Activated naive CD8-positive, alpha-beta T cell treated with anti-CD3 and anti-CD28 coated beads, Interleukin-2, amount 50 U/mL, for 24 hours (primary cell): ENCODE data around the gene CEP290.
"Not testable (repeated sequence)": the region's sequence is repeated elsewhere in the genome, so short reads cannot be mapped to it uniquely, and the experiment has no call there.

Source experiments
- ATAC-seq: fragments of 150-1000 bp; cut with Tn5 transposase; one replicate; pipeline ENCODE4 v1.10.0; 2021
- DNase-seq: peaks from one replicate; pipeline ENCODE4 v3.0.0; 2021
- H3K27ac Mint-ChIP-seq: one replicate; pipeline ENCODE4 v1.8.0; 2021; ENCODE audit warnings: mild to moderate bottlenecking, mixed read lengths
- H3K27me3 Mint-ChIP-seq: one replicate; pipeline ENCODE4 v1.8.0; 2021; ENCODE audit warnings: mixed read lengths
- H3K36me3 Mint-ChIP-seq: one replicate; pipeline ENCODE4 v1.8.0; 2021; ENCODE audit warnings: low read depth, mixed read lengths
- H3K4me1 Mint-ChIP-seq: one replicate; pipeline ENCODE4 v1.8.0; 2021; ENCODE audit warnings: mixed read lengths
- H3K4me3 Mint-ChIP-seq: one replicate; pipeline ENCODE4 v1.8.0; 2021; ENCODE audit warnings: mild to moderate bottlenecking, moderate library complexity, mixed read lengths
- H3K9me3 Mint-ChIP-seq: one replicate; pipeline ENCODE4 v1.8.0; 2021; ENCODE audit warnings: mixed read lengths

Gene CEP290

GRCh38 chr12:88037770-88038169 is 104.1 kb downstream of the CEP290 start:
- peaks cover 32% of the 10 kb centered on the region for H3K36me3 Mint-ChIP-seq
- peak overlapping the region; percentile 49 for H3K4me3 Mint-ChIP-seq
- peaks cover 54% of the 10 kb centered on the region for H3K4me1 Mint-ChIP-seq
- H3K27ac Mint-ChIP-seq: no peak overlapping the region
- no peak for ATAC-seq
- no peaks in the 10 kb centered on the region for H3K9me3 Mint-ChIP-seq
- no peaks in the 10 kb centered on the region for H3K27me3 Mint-ChIP-seq
- no peak for DNase-seq

GRCh38 chr12:88036353-88036965 is 105.4 kb downstream of the CEP290 start:
- Mint-ChIP-seq H3K36me3 (peaks cover 32% of the 10 kb centered on the region), H3K4me3 (peak overlapping the region; percentile 96), H3K4me1 (peaks cover 54% of the 10 kb centered on the region), H3K27me3 (no peaks in the 10 kb centered on the region), H3K27ac (peak overlapping the region; percentile 94), H3K9me3 (no peaks in the 10 kb centered on the region)
- DNase-seq: no peak
- no peak for ATAC-seq

GRCh38 chr12:88035907-88036289 is 106.0 kb downstream of the CEP290 start:
- peak overlapping the region; percentile 96 for H3K4me3 Mint-ChIP-seq
- no peaks in the 10 kb centered on the region for H3K9me3 Mint-ChIP-seq
- DNase-seq (no peak), ATAC-seq (no peak)
- H3K27me3 Mint-ChIP-seq: no peaks in the 10 kb centered on the region
- peak overlapping the region; percentile 94 for H3K27ac Mint-ChIP-seq
- H3K36me3 Mint-ChIP-seq: peaks cover 29% of the 10 kb centered on the region
- H3K4me1 Mint-ChIP-seq: peaks cover 50% of the 10 kb centered on the region

- peak overlapping the region; percentile 96 for H3K4me3 Mint-ChIP-seq
Observed at GRCh38 chr12:88035271-88035906, 106.5 kb downstream of the CEP290 start.

GRCh38 chr12:88031161-88031560 is 110.7 kb downstream of the CEP290 start:
- not testable (repeated sequence) for H3K27ac Mint-ChIP-seq, ATAC-seq, H3K36me3 Mint-ChIP-seq, DNase-seq, H3K27me3 Mint-ChIP-seq, H3K9me3 Mint-ChIP-seq, H3K4me3 Mint-ChIP-seq
- peaks cover 14% of the 10 kb centered on the region for H3K4me1 Mint-ChIP-seq

More at GRCh38 chr12:88035271-88035906, 106.5 kb downstream of the CEP290 start:
- peak; percentile 100 for ATAC-seq
- no peaks in the 10 kb centered on the region for H3K9me3 Mint-ChIP-seq
- H3K4me1 Mint-ChIP-seq: peaks cover 49% of the 10 kb centered on the region
- peaks cover 24% of the 10 kb centered on the region for H3K36me3 Mint-ChIP-seq
- peak overlapping the region; percentile 94 for H3K27ac Mint-ChIP-seq
- DNase-seq: peak; percentile 88
- no peaks in the 10 kb centered on the region for H3K27me3 Mint-ChIP-seq

GRCh38 chr12:88029093-88029665 is 112.7 kb downstream of the CEP290 start, which contains the start of gene C12orf50:
C12orf50 (minus strand) TSS chr12:88029401; CDS start chr12:88026962, 2,439 bp downstream.
- Mint-ChIP-seq H3K27ac (no peak within 1 kb of the TSS), H3K36me3 (no peaks in the 10 kb centered on the region), H3K4me1 (peaks cover 6% of the 10 kb centered on the region), H3K27me3 (no peaks in the 10 kb centered on the region), H3K9me3 (no peaks in the 10 kb centered on the region), H3K4me3 (no peak within 1 kb of the TSS)
- ATAC-seq (no peak), DNase-seq (no peak)

GRCh38 chr12:88026196-88026595 is 115.7 kb downstream of the CEP290 start:
- Mint-ChIP-seq H3K9me3 (no peaks in the 10 kb centered on the region), H3K4me3 (no peak overlapping the region), H3K4me1 (no peaks in the 10 kb centered on the region), H3K27me3 (no peaks in the 10 kb centered on the region), H3K27ac (no peak overlapping the region), H3K36me3 (no peaks in the 10 kb centered on the region)
- DNase-seq (no peak), ATAC-seq (no peak)

GRCh38 chr12:88017964-88018363 is 123.9 kb downstream of the CEP290 start:
- no peak overlapping the region for H3K27ac Mint-ChIP-seq
- no peak overlapping the region for H3K4me3 Mint-ChIP-seq
- peaks cover 8% of the 10 kb centered on the region for H3K9me3 Mint-ChIP-seq
- H3K4me1 Mint-ChIP-seq: no peaks in the 10 kb centered on the region
- H3K36me3 Mint-ChIP-seq: peaks cover 8% of the 10 kb centered on the region
- ATAC-seq: no peak
- peaks cover 12% of the 10 kb centered on the region for H3K27me3 Mint-ChIP-seq
- no peak for DNase-seq

- H3K4me1 Mint-ChIP-seq: no peaks in the 10 kb centered on the region
- DNase-seq (no peak), ATAC-seq (no peak)
- H3K4me3 Mint-ChIP-seq: no peak overlapping the region
- peaks cover 8% of the 10 kb centered on the region for H3K36me3 Mint-ChIP-seq
- H3K27me3 Mint-ChIP-seq: peaks cover 11% of the 10 kb centered on the region
- H3K27ac Mint-ChIP-seq: no peak overlapping the region
- peaks cover 8% of the 10 kb centered on the region for H3K9me3 Mint-ChIP-seq
Observed at GRCh38 chr12:88015825-88016224, 126.1 kb downstream of the CEP290 start.

- no peak for ATAC-seq
- Mint-ChIP-seq H3K36me3 (no peaks in the 10 kb centered on the region), H3K9me3 (no peaks in the 10 kb centered on the region), H3K27me3 (peaks cover 5% of the 10 kb centered on the region), H3K4me1 (no peaks in the 10 kb centered on the region), H3K27ac (no peak overlapping the region), H3K4me3 (no peak overlapping the region)
- no peak for DNase-seq
Observed at GRCh38 chr12:88011755-88012154, 130.1 kb downstream of the CEP290 start.

- peaks cover 6% of the 10 kb centered on the region for H3K27me3 Mint-ChIP-seq
- no peak for ATAC-seq
- no peak for DNase-seq
- H3K36me3 Mint-ChIP-seq: no peaks in the 10 kb centered on the region
- no peaks in the 10 kb centered on the region for H3K9me3 Mint-ChIP-seq
- no peak overlapping the region for H3K4me3 Mint-ChIP-seq
- no peak overlapping the region for H3K27ac Mint-ChIP-seq
- no peaks in the 10 kb centered on the region for H3K4me1 Mint-ChIP-seq
Observed at GRCh38 chr12:88006351-88006750, 135.5 kb downstream of the CEP290 start.

- Mint-ChIP-seq H3K36me3 (no peaks in the 10 kb centered on the region), H3K27ac (no peak overlapping the region), H3K4me1 (no peaks in the 10 kb centered on the region), H3K27me3 (peaks cover 5% of the 10 kb centered on the region), H3K9me3 (no peaks in the 10 kb centered on the region), H3K4me3 (no peak overlapping the region)
- DNase-seq: no peak
- no peak for ATAC-seq
Observed at GRCh38 chr12:88001327-88001726, 140.6 kb downstream of the CEP290 start.
